Smooth muscle cell (in vitro differentiated cells): ENCODE results near the gene SKIC8. TPM values are rescaled to one million over a fixed set of nuclear protein-coding genes. Genes with fewer than 3 reads are reported as not detected.

Source experiments
- DNase-seq: peaks from one replicate; lab custom pipeline; 2025; ENCODE audit not compliant: unreplicated experiment; lab: John Stamatoyannopoulos, UW
- H2AFZ ChIP-seq: fragments of 200-600 bp; sonication (generic); 2 replicates; pipeline ENCODE4 v1.6.0; 2016; ENCODE audit warnings: antibody characterized with exemption, low read depth, mild to moderate bottlenecking
- H3F3A ChIP-seq: fragments of 200-600 bp; sonication (generic); 2 replicates; pipeline ENCODE4 v1.6.0; 2017; ENCODE audit warnings: antibody characterized with exemption, low read depth
- H3K27ac ChIP-seq: fragments of 200-600 bp; sonication (generic); 2 replicates; pipeline ENCODE4 v1.5.1; 2016; ENCODE audit warnings: low read depth, mild to moderate bottlenecking
- H3K27me3 ChIP-seq: fragments of 200-600 bp; sonication (generic); 2 replicates; pipeline ENCODE4 v1.6.1; 2016; ENCODE audit warnings: low read depth, mild to moderate bottlenecking
- H3K36me3 ChIP-seq: fragments of 200-600 bp; sonication (generic); 2 replicates; pipeline ENCODE4 v1.5.1; 2016; ENCODE audit warnings: low read depth
- H3K4me1 ChIP-seq: fragments of 200-600 bp; sonication (generic); 2 replicates; pipeline ENCODE4 v1.5.1; 2016; ENCODE audit warnings: low read depth
- H3K4me2 ChIP-seq: fragments of 200-600 bp; sonication (generic); 2 replicates; pipeline ENCODE4 v1.6.0; 2016; ENCODE audit warnings: mild to moderate bottlenecking
- H3K4me3 ChIP-seq: fragments of 200-600 bp; sonication (generic); 2 replicates; pipeline ENCODE4 v1.5.1; 2016; ENCODE audit warnings: mild to moderate bottlenecking
- H3K79me2 ChIP-seq: fragments of 200-600 bp; sonication (generic); 2 replicates; pipeline ENCODE4 v1.6.0; 2016; ENCODE audit warnings: low read depth, mild to moderate bottlenecking
- H3K9ac ChIP-seq: fragments of 200-600 bp; sonication (generic); 2 replicates; pipeline ENCODE4 v1.6.0; 2016; ENCODE audit warnings: low read depth
- H3K9me3 ChIP-seq: fragments of 200-600 bp; sonication (generic); replicated peaks from 2 replicates; pipeline ENCODE4 v1.5.1; 2016; ENCODE audit warnings: low read depth
- H4K20me1 ChIP-seq: fragments of 200-600 bp; sonication (generic); 2 replicates; pipeline ENCODE4 v1.6.0; 2016; ENCODE audit warnings: low read depth
- CTCF ChIP-seq: fragments of 200-600 bp; sonication (generic); IDR thresholded peaks from 2 replicates; pipeline ENCODE4 v1.5.1; 2017; ENCODE audit warnings: borderline replicate concordance, mild to moderate bottlenecking, antibody characterized with exemption; ENCODE audit not compliant: insufficient read depth, poor library complexity, severe bottlenecking
- WGBS: methylation state at CpG from one replicate; pipeline ENCODE4 v1.1.7; 2016; ENCODE audit warnings: low lambda C conversion rate; 5-methylcytosine and 5-hydroxymethylcytosine counted together
- polyA plus RNA-seq: library from polyadenylated mRNA; unstranded; fragments of >200 nt; fragmentation: Nextera tagmentation; extraction: Ambion mirVana; gene quantifications from 2 replicates; pipeline ENCODE4 v1.2.1, GENCODE V29; 2016
- total RNA-seq: library from RNA; depleted of rRNA; stranded (reverse); fragments of >200 nt; gene quantifications from 2 replicates; pipeline ENCODE4 v1.2.3, GENCODE V29; 2014

The SKIC8 gene
- total and polyA plus RNA-seq, 2 experiments from 2014 or later, result 63.6 to 72.9 TPM

DNA sequence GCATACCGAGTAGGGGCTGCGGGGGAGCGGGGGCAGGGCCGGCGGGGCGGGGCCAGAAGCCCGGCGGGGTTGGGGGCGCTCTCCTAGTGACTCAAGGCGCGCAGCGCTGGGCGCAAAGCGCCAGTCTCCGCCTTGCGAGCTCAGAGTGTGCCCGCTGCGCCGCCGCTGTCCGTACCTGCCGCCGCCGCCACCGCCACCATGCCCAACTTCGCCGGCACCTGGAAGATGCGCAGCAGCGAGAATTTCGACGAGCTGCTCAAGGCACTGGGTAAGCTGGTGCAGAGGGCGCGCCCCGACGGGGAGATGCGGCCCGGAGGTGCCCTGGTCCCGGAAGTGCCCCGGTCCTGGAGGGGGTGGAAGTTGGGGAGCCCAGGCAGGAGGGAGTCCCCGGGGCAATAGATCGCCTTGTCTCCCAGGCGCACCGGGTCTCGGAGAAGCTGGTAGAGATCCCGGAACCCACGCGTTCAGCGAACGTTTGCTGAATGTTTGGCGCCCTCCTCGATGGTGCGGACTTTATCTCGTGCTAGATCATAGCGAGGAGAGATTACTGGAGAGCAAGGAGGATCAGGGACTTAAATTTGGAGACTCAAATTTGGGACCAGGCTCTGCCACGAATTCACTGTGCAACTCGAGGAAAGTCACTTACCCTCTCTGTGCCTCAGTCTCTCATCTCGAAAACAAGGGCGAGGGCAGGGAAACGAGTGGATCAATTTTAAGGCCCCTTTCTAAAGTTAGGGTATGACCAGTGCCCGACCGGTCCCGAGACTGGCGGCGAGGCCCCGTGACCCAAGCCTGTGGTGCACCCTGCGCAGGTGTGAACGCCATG lies 41.0 kb upstream of the SKIC8 start, which contains the start of gene CRABP1:
Gene CRABP1, plus strand, starts transcription at position 123 of the 826 bp plus-strand sequence. Its CDS starts 76 bp downstream, at position 199.
- peak within 1 kb of the TSS; percentile 78 for H3K4me2 ChIP-seq
- no peak within 1 kb of the TSS for H3K27ac ChIP-seq
- no peak for DNase-seq

GRCh38 chr15:78339559-78339958 lies 40.1 kb upstream of the SKIC8 start:
- H3K4me1 ChIP-seq, result peaks cover 32% of the 10 kb centered on the region
- H3K27me3 ChIP-seq, result peaks cover 95% of the 10 kb centered on the region
- H3F3A ChIP-seq, result no peaks in the 10 kb centered on the region
- no peaks in the 10 kb centered on the region for H3K9me3 ChIP-seq
- no peak for DNase-seq
- H3K27ac ChIP-seq, result no peak overlapping the region
- H4K20me1 ChIP-seq, result no peaks in the 10 kb centered on the region
- no peak overlapping the region for H3K4me3 ChIP-seq
- no peak overlapping the region for H3K9ac ChIP-seq
- no peak overlapping the region for H2AFZ ChIP-seq
- TF ChIP-seq CTCF, result no peak
- no peaks in the 10 kb centered on the region for H3K79me2 ChIP-seq
- H3K36me3 ChIP-seq, result no peaks in the 10 kb centered on the region
- WGBS, result 51% methylated on average over 16 of the region's 17 CpGs
- no peak overlapping the region for H3K4me2 ChIP-seq

More for the DNA sequence above, 41.0 kb upstream of the SKIC8 start, which contains the start of gene CRABP1:
- Histone ChIP-seq H3K9me3 (no peaks in the 10 kb centered on the region), H3K4me1 (peaks cover 32% of the 10 kb centered on the region), H2AFZ (no peak within 1 kb of the TSS), H3K9ac (no peak within 1 kb of the TSS), H3K79me2 (no peaks in the 10 kb centered on the region), H3K36me3 (no peaks in the 10 kb centered on the region), H4K20me1 (no peaks in the 10 kb centered on the region), H3F3A (no peaks in the 10 kb centered on the region), H3K4me3 (peak within 1 kb of the TSS; percentile 41), H3K27me3 (peaks cover 86% of the 10 kb centered on the region)
- no peak for TF ChIP-seq CTCF
- 4% methylated on average over 57 of the region's 67 CpGs for WGBS

DNA sequence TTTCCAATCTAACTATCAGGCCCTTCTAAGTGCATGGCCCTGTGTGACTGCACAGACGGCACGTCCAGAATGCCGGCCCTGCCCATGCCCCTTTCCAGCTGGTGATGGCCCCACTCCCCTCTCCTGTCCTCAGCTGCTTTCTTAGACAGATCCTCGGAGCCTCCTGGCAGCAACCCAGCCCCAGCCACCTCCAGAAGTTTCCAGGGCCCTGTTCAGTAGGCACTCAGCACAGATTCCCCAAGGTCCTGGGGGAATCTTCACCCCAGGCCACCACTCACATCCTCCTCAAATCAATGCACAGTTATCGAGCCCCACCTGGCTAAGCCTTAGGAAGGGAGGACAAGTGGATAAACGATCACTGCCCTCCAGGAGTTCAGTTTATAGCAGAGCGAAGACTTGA lies 39.4 kb upstream of the SKIC8 start:
- Histone ChIP-seq H2AFZ (no peak overlapping the region), H3K4me2 (no peak overlapping the region), H4K20me1 (no peaks in the 10 kb centered on the region), H3K9me3 (no peaks in the 10 kb centered on the region), H3K27me3 (peaks cover 94% of the 10 kb centered on the region), H3K79me2 (no peaks in the 10 kb centered on the region), H3K9ac (no peak overlapping the region), H3K4me3 (no peak overlapping the region), H3K36me3 (no peaks in the 10 kb centered on the region), H3K27ac (no peak overlapping the region), H3F3A (no peaks in the 10 kb centered on the region), H3K4me1 (peaks cover 30% of the 10 kb centered on the region)
- TF ChIP-seq CTCF, result no peak
- no peak for DNase-seq
- WGBS, result 87% methylated on average over 7 of the region's 7 CpGs
